Thyroid gland (tissue), 4 donors: Measurements from ENCODE around the gene ADARB2. TPM values are rescaled to one million over a fixed set of nuclear protein-coding genes. Genes with fewer than 3 reads are reported as not detected.

Source experiments
- DNase-seq, 2 donors: peaks; one replicate each; pipeline ENCODE4 v3.0.0-alpha.2; 2019
- H3K27ac ChIP-seq, 3 donors: fragments of 200-600 bp; sonication (generic); 1 replicate in 2 of 3; 2 replicates in 1 of 3; pipeline ENCODE4 v1.5.1; 2016 to 2019; ENCODE audit warnings: mild to moderate bottlenecking in 1 of 3, moderate library complexity in 1 of 3
- H3K27me3 ChIP-seq: fragments of 200-600 bp; sonication (generic); one replicate; pipeline ENCODE4 v1.5.1; 2019
- H3K36me3 ChIP-seq, 2 donors: fragments of 200-600 bp; sonication (generic); one replicate each; pipeline ENCODE4 v1.5.1; 2016 to 2019
- H3K4me1 ChIP-seq, 2 donors: fragments of 200-600 bp; sonication (generic); one replicate each; pipeline ENCODE4 v1.5.1; 2017 to 2019
- H3K4me3 ChIP-seq, 3 donors: fragments of 200-600 bp; sonication (generic); replicated peaks in 1 of 3; 1 replicate in 2 of 3; 2 replicates in 1 of 3; pipeline ENCODE4 v1.5.1; 2016; ENCODE audit warnings: mild to moderate bottlenecking in 1 of 3
- H3K9me3 ChIP-seq: fragments of 200-600 bp; sonication (generic); one replicate; pipeline ENCODE4 v1.5.1; 2017
- CTCF ChIP-seq, 6 experiments: fragments of 200-600 bp in 3 of 6; fragments of 450-650 bp in 3 of 6; sonication (generic) in 3 of 6; IDR thresholded peaks; one replicate each; pipeline ENCODE4 v1.5.1; 2016 to 2019; ENCODE audit warnings: antibody characterized with exemption in 6 of 6, mild to moderate bottlenecking in 2 of 6, inconsistent platforms in 1 of 6, moderate library complexity in 1 of 6
- POLR2A ChIP-seq, 2 donors: fragments of 450-650 bp; IDR thresholded peaks; one replicate each; pipeline ENCODE4 v1.6.1; 2017; ENCODE audit warnings: antibody characterized with exemption in 2 of 2, mild to moderate bottlenecking in 2 of 2, moderate library complexity in 1 of 2
- WGBS, 2 donors: methylation state at CpG; one replicate each; pipeline ENCODE4 v1.1.5; 2017; 5-methylcytosine and 5-hydroxymethylcytosine counted together
- intact Hi-C: fragments of 100-400 bp; cut with DNase I; formaldehyde crosslinking; loops from one replicate; pipeline ENCODE4 v1.15.1; 2023
- total RNA-seq, 4 donors: library from RNA; depleted of rRNA; stranded (reverse); fragments of >200 nt; gene quantifications; one replicate each; pipeline ENCODE4 v1.2.3, GENCODE V29; 2016

ADARB2 gene
- total RNA-seq, 4 donors from 2014 or later, result 0.08 to 0.15 TPM; not detected in 2

GRCh38 chr10:1534820-1535219, 202.5 kb downstream of the ADARB2 start:
- no peak for TF ChIP-seq CTCF (IDR thresholded peaks at IDR 0.05)
- TF ChIP-seq POLR2A (IDR thresholded peaks at IDR 0.05), result no peak
- no peak overlapping the region for H3K27ac ChIP-seq
- no peak overlapping the region for H3K4me3 ChIP-seq
- H3K27me3 ChIP-seq, result no peaks in the 10 kb centered on the region
- intact Hi-C loops, result no loop called here
- H3K4me1 ChIP-seq, result no peaks in the 10 kb centered on the region
- no peaks in the 10 kb centered on the region for H3K9me3 ChIP-seq
- 84 to 88% methylated on average over 19 of the region's 19 CpGs for WGBS, 2 donors
- no peaks in the 10 kb centered on the region for H3K36me3 ChIP-seq
- DNase-seq, result no peak

GRCh38 chr10:1532636-1533035, 204.7 kb downstream of the ADARB2 start:
- Histone ChIP-seq H3K4me1 (no peaks in the 10 kb centered on the region), H3K4me3 (no peak overlapping the region), H3K27me3 (no peaks in the 10 kb centered on the region), H3K9me3 (no peaks in the 10 kb centered on the region), H3K27ac (no peak overlapping the region), H3K36me3 (no peaks in the 10 kb centered on the region)
- no peak for DNase-seq
- intact Hi-C loops, result no loop called here
- TF ChIP-seq POLR2A (IDR thresholded peaks at IDR 0.05) (no peak), CTCF (IDR thresholded peaks at IDR 0.05) (no peak)
- WGBS, 2 donors, result 92 to 94% methylated on average over 2 to 12 of the region's 14 CpGs

GRCh38 chr10:1531883-1532597, 205.3 kb downstream of the ADARB2 start:
- H3K27ac ChIP-seq, result no peak overlapping the region
- H3K9me3 ChIP-seq, result no peaks in the 10 kb centered on the region
- TF ChIP-seq CTCF (IDR thresholded peaks at IDR 0.05) (no peak), POLR2A (IDR thresholded peaks at IDR 0.05) (no peak)
- H3K27me3 ChIP-seq, result no peaks in the 10 kb centered on the region
- intact Hi-C loops, result no loop called here
- 84% methylated on average over 17 to 18 of the region's 18 CpGs for WGBS, 2 donors
- DNase-seq, result no peak
- H3K36me3 ChIP-seq, result no peaks in the 10 kb centered on the region
- no peak overlapping the region for H3K4me3 ChIP-seq
- H3K4me1 ChIP-seq, result no peaks in the 10 kb centered on the region

- 87 to 91% methylated on average over 12 to 16 of the region's 16 CpGs for WGBS, 2 donors
- H3K27me3 ChIP-seq, result no peaks in the 10 kb centered on the region
- no peaks in the 10 kb centered on the region for H3K36me3 ChIP-seq
- DNase-seq, result no peak
- TF ChIP-seq CTCF (IDR thresholded peaks at IDR 0.05) (no peak), POLR2A (IDR thresholded peaks at IDR 0.05) (no peak)
- no peaks in the 10 kb centered on the region for H3K4me1 ChIP-seq
- H3K27ac ChIP-seq, result no peak overlapping the region
- intact Hi-C loops, result no loop called here
- no peak overlapping the region for H3K4me3 ChIP-seq
- no peaks in the 10 kb centered on the region for H3K9me3 ChIP-seq
Measured at GRCh38 chr10:1530871-1531517, 206.3 kb downstream of the ADARB2 start.

GRCh38 chr10:1529806-1530413, 207.4 kb downstream of the ADARB2 start:
- 90 to 98% methylated on average over 13 to 15 of the region's 15 CpGs for WGBS, 2 donors
- intact Hi-C loops, result no loop called here
- no peak overlapping the region for H3K4me3 ChIP-seq
- H3K27ac ChIP-seq, result no peak overlapping the region
- no peaks in the 10 kb centered on the region for H3K36me3 ChIP-seq
- TF ChIP-seq CTCF (IDR thresholded peaks at IDR 0.05) (no peak), POLR2A (IDR thresholded peaks at IDR 0.05) (no peak)
- no peaks in the 10 kb centered on the region for H3K9me3 ChIP-seq
- no peak for DNase-seq
- H3K27me3 ChIP-seq, result no peaks in the 10 kb centered on the region
- H3K4me1 ChIP-seq, result no peaks in the 10 kb centered on the region
